Measurements from ENCODE around the gene C5orf15. TPM values are rescaled to one million over a fixed set of nuclear protein-coding genes. Genes with fewer than 3 reads are reported as not detected.
A peak's percentile ranks its signal among the peaks of the same experiment; 100 is the strongest.

Gene C5orf15
- total RNA-seq, 1 donor from 2014 or later: 33.4 TPM

- no peaks in the 10 kb centered on the region for H3K36me3 ChIP-seq
- no peak for DNase-seq
- H3K27ac ChIP-seq: no peak overlapping the region
- H3K4me1 ChIP-seq: no peaks in the 10 kb centered on the region
- TF ChIP-seq CTCF (IDR thresholded peaks at IDR 0.05): no peak
- intact Hi-C loops (cut with DNase I): no loop called here
- no peaks in the 10 kb centered on the region for H3K27me3 ChIP-seq
- H3K4me3 ChIP-seq: no peak overlapping the region
- no peaks in the 10 kb centered on the region for H3K9me3 ChIP-seq
- ATAC-seq: no peak
These were observed 35.3 kb downstream of the C5orf15 start for GRCh38 chr5:133933169-133933509.

- intact Hi-C loops (cut with DNase I): no loop called here
- no peaks in the 10 kb centered on the region for H3K4me1 ChIP-seq
- H3K27me3 ChIP-seq: no peaks in the 10 kb centered on the region
- no peak for DNase-seq
- peak; percentile 72 for ATAC-seq
- H3K27ac ChIP-seq: no peak overlapping the region
- no peak for TF ChIP-seq CTCF (IDR thresholded peaks at IDR 0.05)
- no peaks in the 10 kb centered on the region for H3K36me3 ChIP-seq
- no peaks in the 10 kb centered on the region for H3K9me3 ChIP-seq
- H3K4me3 ChIP-seq: no peak overlapping the region
These were observed 35.8 kb downstream of the C5orf15 start for GRCh38 chr5:133932441-133933168.

DNA sequence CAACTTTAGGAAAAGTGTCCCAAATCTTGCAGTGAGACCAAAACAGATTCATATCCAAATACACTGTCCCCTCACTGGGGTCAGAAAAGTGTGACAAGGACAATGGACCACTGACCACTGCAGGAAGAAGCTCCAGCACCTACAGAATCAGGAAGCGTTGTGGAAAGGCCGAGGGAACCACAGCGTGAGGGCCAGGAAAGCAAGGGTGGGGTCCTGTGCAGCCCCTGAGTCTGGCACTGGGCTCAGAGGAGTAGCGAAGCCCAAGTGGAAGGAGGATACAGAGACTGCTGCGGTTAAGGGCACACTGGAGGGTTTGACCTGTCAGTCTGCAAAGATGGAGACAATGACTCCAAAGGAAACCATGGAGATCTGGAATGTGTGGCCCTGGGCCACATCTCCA, 36.9 kb downstream of the C5orf15 start:
- no peak for TF ChIP-seq CTCF (IDR thresholded peaks at IDR 0.05)
- Histone ChIP-seq H3K36me3 (no peaks in the 10 kb centered on the region), H3K4me1 (no peaks in the 10 kb centered on the region), H3K4me3 (no peak overlapping the region), H3K9me3 (no peaks in the 10 kb centered on the region), H3K27ac (no peak overlapping the region), H3K27me3 (no peaks in the 10 kb centered on the region)
- DNase-seq (no peak), ATAC-seq (no peak)
- intact Hi-C loops (cut with DNase I): no loop called here

- no peak overlapping the region for H3K4me3 ChIP-seq
- H3K27me3 ChIP-seq: no peaks in the 10 kb centered on the region
- TF ChIP-seq CTCF (IDR thresholded peaks at IDR 0.05): no peak
- H3K4me1 ChIP-seq: no peaks in the 10 kb centered on the region
- ATAC-seq (no peak), DNase-seq (no peak)
- H3K9me3 ChIP-seq: no peaks in the 10 kb centered on the region
- H3K27ac ChIP-seq: no peak overlapping the region
- H3K36me3 ChIP-seq: no peaks in the 10 kb centered on the region
- intact Hi-C loops (cut with DNase I): no loop called here
These were observed 37.7 kb downstream of the C5orf15 start for GRCh38 chr5:133930813-133931090.

GRCh38 chr5:133930061-133930812, 38.2 kb downstream of the C5orf15 start:
- peak; percentile 11 for ATAC-seq
- H3K4me3 ChIP-seq: no peak overlapping the region

More at GRCh38 chr5:133930061-133930812, 38.2 kb downstream of the C5orf15 start:
- Histone ChIP-seq H3K36me3 (no peaks in the 10 kb centered on the region), H3K9me3 (no peaks in the 10 kb centered on the region), H3K27ac (no peak overlapping the region), H3K27me3 (no peaks in the 10 kb centered on the region), H3K4me1 (no peaks in the 10 kb centered on the region)
- DNase-seq: no peak
- intact Hi-C loops (cut with DNase I): no loop called here
- TF ChIP-seq CTCF (IDR thresholded peaks at IDR 0.05): no peak
